HS-27A (cell line): Measurements from ENCODE around the gene CATSPERE.

ENCODE experiments used
- DNase-seq: peaks from one replicate; pipeline ENCODE4 v3.0.0-alpha.2; 2012; ENCODE audit warnings: low read depth, missing footprints

Gene CATSPERE

GRCh38 chr1:244461245-244462071 is at the start of gene CATSPERE:
TSS of gene CATSPERE (plus strand) at chr1:244461273. CDS start at chr1:244461430, 157 bp downstream.
- DNase-seq = no peak

- no peak for DNase-seq
These were observed 48.9 kb upstream of the CATSPERE start for GRCh38 chr1:244412176-244412575.

- no peak for DNase-seq
These were observed 47.3 kb upstream of the CATSPERE start for GRCh38 chr1:244413736-244414135.

GRCh38 chr1:244414543-244414942 is 46.5 kb upstream of the CATSPERE start:
- no peak for DNase-seq

GRCh38 chr1:244419024-244419423 is 42.0 kb upstream of the CATSPERE start:
- no peak for DNase-seq

- DNase-seq = no peak
These were observed 38.9 kb upstream of the CATSPERE start for GRCh38 chr1:244422174-244422573.

GRCh38 chr1:244424649-244425334 is 36.3 kb upstream of the CATSPERE start:
- DNase-seq = no peak

- DNase-seq = no peak
These were observed 33.4 kb upstream of the CATSPERE start for GRCh38 chr1:244427647-244428046.

- no peak for DNase-seq
These were observed 31.3 kb upstream of the CATSPERE start for GRCh38 chr1:244429818-244430217.

GRCh38 chr1:244431166-244431565 is 29.9 kb upstream of the CATSPERE start:
- DNase-seq = no peak

GRCh38 chr1:244435562-244436205 is 25.4 kb upstream of the CATSPERE start:
- no peak for DNase-seq

GRCh38 chr1:244436336-244437085 is 24.6 kb upstream of the CATSPERE start:
- DNase-seq = no peak

GRCh38 chr1:244437086-244437468 is 24.0 kb upstream of the CATSPERE start:
- no peak for DNase-seq

GRCh38 chr1:244439391-244440032 is 21.6 kb upstream of the CATSPERE start:
- no peak for DNase-seq

GRCh38 chr1:244442850-244443249 is 18.2 kb upstream of the CATSPERE start:
- no peak for DNase-seq

GRCh38 chr1:244444854-244445253 is 16.2 kb upstream of the CATSPERE start:
- DNase-seq = no peak

- no peak for DNase-seq
These were observed 15.5 kb upstream of the CATSPERE start for GRCh38 chr1:244445320-244446181.

- DNase-seq = no peak
These were observed 14.0 kb upstream of the CATSPERE start for GRCh38 chr1:244447024-244447423.

GRCh38 chr1:244447552-244447951 is 13.5 kb upstream of the CATSPERE start:
- no peak for DNase-seq

- DNase-seq = no peak
These were observed 12.6 kb upstream of the CATSPERE start for GRCh38 chr1:244448279-244449036.
